COLO829 (cell line): ENCODE results near the gene GLIPR2.

ENCODE experiments used
- DNase-seq: peaks from one replicate; pipeline ENCODE4 v3.0.0; 2012; ENCODE audit warnings: low spot score

GLIPR2 gene

GRCh38 chr9:36194326-36195000 is 57.9 kb downstream of the GLIPR2 start:
- no peak for DNase-seq

DNA sequence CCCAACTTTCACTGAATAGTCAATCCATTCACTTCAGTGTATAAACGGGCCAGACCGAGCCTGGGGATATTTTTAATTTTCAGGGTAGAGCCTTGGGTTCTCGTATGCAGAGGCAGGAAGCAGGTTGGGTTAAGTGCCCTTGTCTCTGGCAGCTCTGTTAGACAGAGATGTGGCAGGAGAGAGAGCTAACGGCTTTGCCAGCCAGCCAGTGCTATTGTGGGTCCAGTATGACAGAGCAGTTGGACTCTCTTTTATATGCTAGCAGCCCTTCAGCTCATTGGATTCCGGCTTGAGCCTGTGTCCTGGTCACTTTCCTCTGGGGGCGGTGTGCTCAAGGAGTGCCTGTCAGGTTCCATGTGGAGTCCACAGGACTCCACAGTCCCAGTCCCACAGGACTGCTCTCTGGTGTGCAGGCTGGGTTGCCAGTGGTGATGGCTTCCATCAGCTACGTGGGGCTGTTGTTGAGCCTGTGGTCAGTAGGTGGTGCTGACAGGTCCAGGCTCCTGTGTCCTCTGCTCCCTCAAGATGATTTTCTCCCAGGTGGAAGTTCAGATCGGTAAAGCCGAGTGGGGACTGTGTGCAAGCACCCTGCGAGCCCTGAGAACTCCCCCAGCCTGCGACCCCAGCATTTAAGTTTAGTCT is 68.5 kb downstream of the GLIPR2 start:
- DNase-seq, result no peak

DNA sequence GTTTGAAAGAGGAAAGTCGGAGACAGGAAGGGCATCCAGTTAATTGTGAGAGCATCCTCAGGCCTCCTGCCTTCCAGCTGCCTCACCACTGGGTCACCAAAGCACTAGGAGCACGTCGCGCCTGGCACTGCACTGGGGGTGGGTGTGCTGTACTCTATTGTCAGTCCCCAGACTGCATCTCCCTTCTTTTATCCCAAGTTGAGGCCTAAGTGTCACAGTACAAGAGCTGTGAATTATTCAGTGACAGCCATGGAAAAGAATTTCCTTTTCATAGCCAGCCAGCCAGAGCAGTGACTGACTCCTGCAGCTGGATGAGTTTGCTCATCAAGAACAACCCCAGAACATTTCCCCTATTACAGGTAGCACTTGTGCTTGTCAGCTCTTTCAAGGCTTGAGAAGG is 70.5 kb downstream of the GLIPR2 start:
- DNase-seq, result no peak

DNA sequence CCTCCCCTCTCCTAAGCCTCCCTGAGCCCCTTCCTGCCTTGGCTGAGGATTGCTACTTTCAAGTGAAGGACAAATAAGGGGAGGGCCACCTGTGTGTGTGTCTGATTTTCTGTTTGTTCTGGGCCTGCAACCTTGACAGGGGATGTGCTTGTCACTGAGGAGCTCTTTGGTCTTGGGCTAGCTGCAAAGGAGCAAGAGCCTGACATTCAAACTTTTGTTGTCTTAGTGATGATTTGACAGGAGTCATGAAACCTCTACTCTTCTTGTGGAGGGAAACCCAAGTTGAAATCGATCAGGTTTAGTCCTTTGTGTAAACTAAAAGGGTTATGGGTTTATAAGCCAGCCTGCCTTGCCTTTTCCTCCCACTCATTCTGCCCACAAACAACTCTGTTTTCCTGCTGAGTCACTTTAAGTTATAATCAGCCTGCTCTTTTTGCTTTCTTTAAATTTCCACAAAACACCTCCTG is 71.0 kb downstream of the GLIPR2 start:
- no peak for DNase-seq

- no peak for DNase-seq
Measured at GRCh38 chr9:36208521-36209253, 72.2 kb downstream of the GLIPR2 start.

DNA sequence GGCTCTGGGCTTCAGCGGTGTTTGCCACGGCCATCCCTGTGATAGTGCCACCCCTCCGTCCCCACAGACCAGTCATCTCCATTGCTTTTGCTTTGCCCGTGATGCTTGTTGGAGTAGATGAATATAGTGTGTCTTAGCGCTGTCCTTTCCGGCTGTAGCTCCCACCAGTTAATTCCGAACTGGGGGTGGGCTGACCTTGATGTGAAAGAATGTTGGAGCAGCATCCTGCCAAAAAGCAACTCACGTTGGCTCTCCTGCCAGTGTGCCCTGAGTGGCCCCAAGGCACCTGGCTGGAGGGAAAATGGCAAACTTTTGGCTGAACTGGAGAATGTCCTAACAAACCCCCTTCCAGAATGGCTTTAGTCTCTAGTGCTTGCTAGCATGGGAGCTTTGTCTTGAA is 74.2 kb downstream of the GLIPR2 start:
- no peak for DNase-seq

GRCh38 chr9:36211510-36211909 is 75.0 kb downstream of the GLIPR2 start:
- no peak for DNase-seq

DNA sequence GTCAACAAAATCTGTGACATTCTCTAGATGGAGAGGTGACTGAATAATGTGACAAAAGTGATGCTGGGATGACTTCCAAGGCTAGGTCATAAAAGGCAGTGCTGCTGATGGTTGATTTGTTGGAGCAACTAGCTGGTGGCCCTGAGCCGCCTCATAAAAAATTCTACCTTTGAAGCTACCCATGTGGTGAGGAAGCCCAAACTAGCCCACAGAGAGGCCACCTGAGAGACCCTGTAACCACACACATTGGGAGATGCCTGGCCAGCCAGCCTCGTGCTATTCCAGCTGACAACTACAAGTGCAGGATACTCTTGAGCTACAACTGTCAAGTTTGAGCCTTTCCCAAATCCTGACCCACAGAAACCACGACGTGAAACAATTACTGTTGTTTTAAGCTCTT is 76.9 kb downstream of the GLIPR2 start:
- DNase-seq, result no peak
